Spinal cord (tissue), 10 donors: ENCODE results near the gene BFSP2. TPM values are rescaled to one million over a fixed set of nuclear protein-coding genes. Genes with fewer than 3 reads are reported as not detected.

Source experiments
- DNase-seq, 6 donors: peaks; one replicate each; pipeline versions ENCODE4 v3.0.0 to v3.0.0-alpha.2; 2013 to 2015; ENCODE audit warnings: low spot score in 6 of 6, low read depth in 4 of 6
- H3K27ac ChIP-seq: one replicate; pipeline ENCODE4 v1.5.1; 2013; ENCODE audit warnings: low read depth, low read length, control low read depth
- H3K27me3 ChIP-seq: one replicate; pipeline ENCODE4 v1.6.1; 2013; ENCODE audit warnings: low read length; ENCODE audit not compliant: control insufficient read depth, insufficient read depth
- H3K36me3 ChIP-seq: one replicate; pipeline ENCODE4 v1.6.1; 2013; ENCODE audit warnings: low read length; ENCODE audit not compliant: control insufficient read depth, insufficient read depth
- H3K4me1 ChIP-seq: one replicate; pipeline ENCODE4 v1.6.1; 2013; ENCODE audit warnings: low read length; ENCODE audit not compliant: control insufficient read depth, insufficient read depth
- H3K4me3 ChIP-seq: one replicate; pipeline ENCODE4 v1.5.1; 2013; ENCODE audit warnings: low read depth, low read length, control low read depth
- H3K9me3 ChIP-seq: one replicate; pipeline ENCODE4 v1.6.1; 2013; ENCODE audit warnings: low read length; ENCODE audit not compliant: control insufficient read depth, insufficient read depth
- WGBS: methylation state at CpG from one replicate; pipeline ENCODE4 v1.1.5; 2013; ENCODE audit warnings: missing lambda C conversion rate; ENCODE audit not compliant: insufficient coverage; 5-methylcytosine and 5-hydroxymethylcytosine counted together
- polyA plus RNA-seq, 2 donors: library from polyadenylated mRNA; unstranded; fragments of 120-200 nt; gene quantifications; one replicate each; pipeline ENCODE4 v1.2.1, GENCODE V29; 2013; ENCODE audit not compliant: insufficient read length in 2 of 2
- total RNA-seq, 2 donors: library from RNA; depleted of rRNA in 1 of 2; stranded (reverse); fragments of 120-200 nt in 1 of 2; fragments of >200 nt in 1 of 2; gene quantifications; one replicate each; pipeline versions ENCODE4 v1.2.3 to v1.2.4, GENCODE V29; 2013 to 2014
- donor health status: healthy.

BFSP2 gene
- total and polyA plus RNA-seq, 4 donors = 1.0 TPM; not detected in 3

GRCh38 chr3:133448478-133449122 lies 48.7 kb downstream of the BFSP2 start:
- 71% methylated on average over 1 of the region's 4 CpGs for whole genome bisulfite sequencing

GRCh38 chr3:133451309-133451708 lies 51.5 kb downstream of the BFSP2 start:
- no peaks in the 10 kb centered on the region for H3K9me3 ChIP-seq
- 100% methylated on average over 1 of the region's 3 CpGs for WGBS
- H3K4me1 ChIP-seq = peaks cover 8% of the 10 kb centered on the region

More at GRCh38 chr3:133448478-133449122, 48.7 kb downstream of the BFSP2 start:
- peak in 1 of 6 donors; percentile 26 for DNase-seq
- Histone ChIP-seq H3K27ac (no peak overlapping the region), H3K9me3 (no peaks in the 10 kb centered on the region), H3K27me3 (no peaks in the 10 kb centered on the region), H3K36me3 (no peaks in the 10 kb centered on the region), H3K4me3 (no peak overlapping the region), H3K4me1 (peaks cover 8% of the 10 kb centered on the region)

GRCh38 chr3:133452641-133453319 lies 52.9 kb downstream of the BFSP2 start:
- H3K27me3 ChIP-seq = no peaks in the 10 kb centered on the region
- H3K4me3 ChIP-seq = no peak overlapping the region
- WGBS = 18% methylated on average over 3 of the region's 5 CpGs
- peak overlapping the region; percentile 22 for H3K27ac ChIP-seq
- H3K4me1 ChIP-seq = peaks cover 8% of the 10 kb centered on the region
- peak in 2 of 6 donors; percentile 32 to 63 for DNase-seq
- no peaks in the 10 kb centered on the region for H3K36me3 ChIP-seq
- no peaks in the 10 kb centered on the region for H3K9me3 ChIP-seq

More at GRCh38 chr3:133451309-133451708, 51.5 kb downstream of the BFSP2 start:
- H3K36me3 ChIP-seq = no peaks in the 10 kb centered on the region
- no peak for DNase-seq
- H3K27ac ChIP-seq = no peak overlapping the region
- H3K27me3 ChIP-seq = no peaks in the 10 kb centered on the region
- H3K4me3 ChIP-seq = no peak overlapping the region

- WGBS = no CpG with 5 or more reads among the region's 3 CpGs
- no peaks in the 10 kb centered on the region for H3K27me3 ChIP-seq
- H3K4me1 ChIP-seq = peaks cover 6% of the 10 kb centered on the region
- H3K27ac ChIP-seq = no peak overlapping the region
- H3K36me3 ChIP-seq = no peaks in the 10 kb centered on the region
- no peak for DNase-seq
- no peaks in the 10 kb centered on the region for H3K9me3 ChIP-seq
- no peak overlapping the region for H3K4me3 ChIP-seq
Measured at GRCh38 chr3:133453383-133453782, 53.5 kb downstream of the BFSP2 start.

- H3K4me3 ChIP-seq = no peak overlapping the region
- H3K9me3 ChIP-seq = no peaks in the 10 kb centered on the region
- 64% methylated on average over 3 of the region's 3 CpGs for WGBS
- DNase-seq = no peak
- H3K36me3 ChIP-seq = no peaks in the 10 kb centered on the region
- H3K4me1 ChIP-seq = peaks cover 3% of the 10 kb centered on the region
- H3K27me3 ChIP-seq = no peaks in the 10 kb centered on the region
- H3K27ac ChIP-seq = no peak overlapping the region
Measured at GRCh38 chr3:133455281-133455680, 55.4 kb downstream of the BFSP2 start.

GRCh38 chr3:133455960-133456359 lies 56.1 kb downstream of the BFSP2 start:
- Histone ChIP-seq H3K9me3 (no peaks in the 10 kb centered on the region), H3K4me1 (peaks cover 3% of the 10 kb centered on the region), H3K4me3 (no peak overlapping the region), H3K27ac (no peak overlapping the region), H3K36me3 (no peaks in the 10 kb centered on the region), H3K27me3 (no peaks in the 10 kb centered on the region)
- DNase-seq = peak in 1 of 6 donors; percentile 47
- 33% methylated on average over 1 of the region's 2 CpGs for WGBS

GRCh38 chr3:133457025-133457424 lies 57.2 kb downstream of the BFSP2 start:
- Histone ChIP-seq H3K4me1 (peaks cover 3% of the 10 kb centered on the region), H3K27ac (no peak overlapping the region), H3K36me3 (no peaks in the 10 kb centered on the region), H3K27me3 (no peaks in the 10 kb centered on the region), H3K9me3 (no peaks in the 10 kb centered on the region), H3K4me3 (no peak overlapping the region)
- DNase-seq = peak in 1 of 6 donors; percentile 42
- WGBS = 25% methylated on average over 1 of the region's 3 CpGs

GRCh38 chr3:133457465-133458067 lies 57.7 kb downstream of the BFSP2 start:
- Histone ChIP-seq H3K9me3 (no peaks in the 10 kb centered on the region), H3K27ac (no peak overlapping the region), H3K27me3 (no peaks in the 10 kb centered on the region), H3K4me3 (no peak overlapping the region), H3K36me3 (no peaks in the 10 kb centered on the region), H3K4me1 (peaks cover 1% of the 10 kb centered on the region)
- WGBS = no CpG with 5 or more reads among the region's 1 CpG
- DNase-seq = no peak

GRCh38 chr3:133459400-133459799 lies 59.5 kb downstream of the BFSP2 start:
- 0% methylated on average over 1 of the region's 6 CpGs for WGBS
- Histone ChIP-seq H3K4me3 (no peak overlapping the region), H3K27ac (peak overlapping the region; percentile 43), H3K4me1 (no peaks in the 10 kb centered on the region), H3K36me3 (no peaks in the 10 kb centered on the region), H3K9me3 (no peaks in the 10 kb centered on the region), H3K27me3 (no peaks in the 10 kb centered on the region)
- peak in 1 of 6 donors; percentile 81 for DNase-seq
